Left kidney (tissue), 2 donors: ENCODE measurements around the gene ZNF75A. TPM values are rescaled to one million over a fixed set of nuclear protein-coding genes. Genes with fewer than 3 reads are reported as not detected.
A peak's percentile ranks its signal among the peaks of the same experiment; 100 is the strongest.

Experiments used
- DNase-seq: peaks from one replicate; pipeline ENCODE4 v3.0.0-alpha.2; 2013
- polyA plus RNA-seq: library from polyadenylated mRNA; unstranded; fragments of 120-200 nt; gene quantifications from one replicate; pipeline ENCODE4 v1.2.1, GENCODE V29; 2013; ENCODE audit not compliant: insufficient read length

The ZNF75A gene
- polyA plus RNA-seq, 1 donor, result 77.0 TPM

DNA sequence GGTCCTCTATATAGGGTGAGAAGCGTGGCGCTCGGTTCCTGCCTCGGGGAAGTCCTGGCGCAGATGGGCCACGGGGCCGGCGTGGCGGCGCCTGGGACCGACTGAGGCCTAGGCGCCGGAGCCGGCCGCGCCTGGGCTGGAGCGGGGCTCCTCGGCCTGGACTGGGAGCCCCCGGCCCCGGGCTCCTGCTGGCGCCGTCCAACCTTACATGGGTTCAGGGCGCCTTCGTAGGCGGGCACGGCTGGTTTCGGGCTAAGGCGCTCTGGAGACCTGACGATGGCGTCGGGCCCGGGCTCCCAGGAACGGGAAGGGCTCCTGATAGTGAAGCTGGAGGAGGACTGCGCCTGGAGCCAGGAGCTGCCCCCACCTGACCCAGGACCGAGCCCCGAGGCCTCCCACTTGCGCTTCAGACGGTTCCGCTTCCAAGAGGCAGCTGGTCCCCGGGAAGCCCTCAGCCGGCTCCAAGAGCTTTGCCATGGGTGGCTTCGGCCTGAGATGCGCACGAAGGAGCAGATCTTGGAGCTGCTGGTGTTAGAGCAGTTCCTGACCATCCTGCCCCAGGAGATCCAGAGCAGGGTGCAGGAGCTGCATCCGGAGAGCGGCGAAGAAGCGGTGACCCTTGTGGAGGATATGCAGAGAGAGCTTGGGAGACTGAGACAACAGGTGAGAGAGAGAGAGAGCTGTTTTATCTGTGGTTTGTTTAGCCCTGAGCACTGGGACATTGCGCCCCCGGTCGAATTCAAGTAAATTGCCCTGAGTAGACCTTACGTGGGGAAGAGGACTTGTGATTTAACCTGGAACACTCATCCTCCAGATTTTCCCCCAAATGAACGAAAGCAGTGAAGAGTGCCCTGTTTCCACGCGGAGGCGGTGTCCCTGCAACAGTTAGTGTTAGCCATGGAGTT lies 21.5 kb upstream of the ZNF75A start:
- DNase-seq, result no peak

DNA sequence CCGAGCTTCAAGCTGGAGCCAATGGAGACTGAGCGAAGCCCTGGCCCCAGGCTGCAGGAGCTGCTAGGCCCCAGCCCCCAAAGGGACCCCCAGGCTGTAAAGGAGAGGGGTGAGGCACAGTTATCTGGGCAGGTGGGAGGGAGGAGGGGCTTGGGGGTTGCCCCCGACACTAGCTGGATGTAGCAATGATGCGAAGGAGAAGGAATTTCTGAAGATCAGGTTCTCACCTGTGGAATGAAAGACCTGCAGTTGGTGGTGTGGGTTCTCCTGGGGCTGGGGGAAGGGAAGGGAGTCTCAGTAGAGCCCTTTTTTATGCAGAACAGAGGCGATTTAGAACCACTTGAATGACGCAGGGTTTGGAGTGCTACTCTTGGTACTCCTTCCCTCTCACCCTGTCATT lies 20.2 kb upstream of the ZNF75A start:
- no peak for DNase-seq

DNA sequence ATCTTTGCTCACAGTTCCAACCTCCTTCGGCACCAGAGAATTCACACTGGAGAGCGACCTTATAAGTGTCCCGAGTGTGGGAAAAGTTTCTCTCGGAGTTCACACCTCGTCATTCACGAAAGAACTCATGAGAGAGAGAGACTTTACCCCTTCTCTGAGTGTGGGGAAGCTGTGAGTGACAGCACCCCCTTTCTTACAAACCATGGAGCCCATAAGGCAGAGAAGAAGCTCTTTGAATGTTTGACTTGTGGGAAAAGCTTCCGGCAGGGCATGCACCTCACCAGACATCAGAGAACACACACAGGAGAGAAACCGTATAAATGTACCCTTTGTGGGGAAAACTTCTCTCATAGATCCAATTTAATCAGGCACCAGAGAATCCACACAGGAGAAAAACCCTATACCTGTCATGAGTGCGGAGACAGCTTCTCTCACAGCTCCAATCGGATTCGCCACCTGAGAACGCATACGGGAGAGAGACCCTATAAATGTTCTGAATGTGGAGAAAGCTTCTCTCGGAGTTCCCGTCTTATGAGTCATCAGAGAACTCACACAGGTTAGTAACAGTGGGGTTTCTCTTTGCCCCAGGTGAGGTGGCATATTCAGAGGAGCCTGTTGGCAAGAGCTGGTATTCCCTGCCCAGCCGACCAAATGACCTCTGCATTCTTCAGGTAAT lies 15.2 kb upstream of the ZNF75A start:
- DNase-seq, result no peak

DNA sequence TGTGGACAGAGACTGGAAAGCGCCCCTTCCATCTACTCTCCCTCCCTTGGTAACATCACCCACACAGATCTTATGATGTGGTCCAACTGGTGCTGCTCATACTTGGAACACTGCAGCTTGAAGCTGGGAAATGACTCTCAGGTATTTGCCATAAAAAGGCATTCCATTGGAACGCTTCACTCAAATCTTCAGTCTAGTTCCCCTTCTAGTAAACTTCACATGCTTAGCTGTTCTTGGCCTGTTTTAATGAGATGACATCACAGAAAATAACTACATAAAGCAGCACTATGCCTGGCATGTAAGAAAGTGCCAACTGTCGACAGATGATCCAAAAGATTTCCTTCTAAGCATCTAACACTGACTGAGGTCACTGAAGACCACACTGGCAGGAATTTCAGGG lies 12.7 kb upstream of the ZNF75A start:
- no peak for DNase-seq

DNA sequence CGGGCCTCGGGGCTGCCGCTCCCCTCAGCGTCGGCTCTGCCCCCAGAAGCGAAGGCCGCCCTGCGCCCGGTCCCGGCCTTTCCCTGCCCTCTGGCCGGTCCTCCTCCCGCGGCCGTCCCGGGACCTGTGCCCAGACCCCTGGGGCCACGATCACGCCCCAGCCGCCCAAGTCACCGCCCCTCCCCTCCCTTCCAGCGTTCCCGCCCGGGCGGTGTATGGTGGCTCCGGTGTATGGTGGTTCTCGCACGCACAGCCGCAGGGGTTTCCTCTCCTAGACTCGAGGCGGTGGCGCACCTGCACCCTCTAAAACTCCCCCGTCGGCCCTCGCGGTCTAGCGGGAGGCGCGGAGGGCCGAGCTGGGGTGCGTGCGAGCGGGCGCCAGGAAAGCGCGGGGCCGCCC lies 10.1 kb upstream of the ZNF75A start:
- no peak for DNase-seq

DNA sequence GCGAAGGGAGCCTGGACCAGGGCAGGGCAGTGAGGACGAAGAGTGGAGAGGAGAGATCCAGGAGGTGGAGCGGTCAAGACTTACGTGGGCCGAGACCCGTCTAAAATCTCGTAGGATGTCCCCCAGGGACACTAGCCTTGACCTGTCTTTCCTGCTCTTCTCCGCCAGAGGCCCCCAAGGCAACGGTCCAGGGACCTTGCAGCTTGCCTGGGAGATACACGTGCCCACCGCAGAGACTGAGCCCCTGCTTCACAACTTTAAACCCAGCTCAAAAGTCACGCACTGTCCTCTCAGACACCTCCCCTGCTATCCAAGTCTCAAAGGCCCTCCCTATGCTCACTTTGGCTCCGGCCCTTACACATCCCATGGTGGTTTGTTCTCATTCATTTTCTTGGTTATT lies 9.5 kb upstream of the ZNF75A start:
- DNase-seq, result no peak

DNA sequence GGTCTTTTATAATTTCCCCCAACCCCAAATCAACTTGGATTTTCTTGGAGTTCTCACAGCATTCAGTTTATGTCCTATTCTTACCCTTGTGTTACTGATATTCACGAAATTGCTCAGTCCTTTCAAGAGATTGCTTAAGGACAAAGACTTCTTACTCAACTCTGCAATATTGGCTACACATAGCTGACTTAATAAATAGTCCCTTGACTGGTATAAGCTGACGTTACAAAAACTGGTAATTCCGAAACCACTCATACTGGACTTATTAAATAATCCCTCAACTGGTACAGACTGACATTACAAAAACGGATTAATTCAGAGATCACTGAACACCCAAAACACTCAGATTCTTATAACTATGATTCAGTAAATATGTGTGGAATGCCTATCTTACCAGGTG lies 927 bp upstream of the ZNF75A start:
- DNase-seq, result no peak

DNA sequence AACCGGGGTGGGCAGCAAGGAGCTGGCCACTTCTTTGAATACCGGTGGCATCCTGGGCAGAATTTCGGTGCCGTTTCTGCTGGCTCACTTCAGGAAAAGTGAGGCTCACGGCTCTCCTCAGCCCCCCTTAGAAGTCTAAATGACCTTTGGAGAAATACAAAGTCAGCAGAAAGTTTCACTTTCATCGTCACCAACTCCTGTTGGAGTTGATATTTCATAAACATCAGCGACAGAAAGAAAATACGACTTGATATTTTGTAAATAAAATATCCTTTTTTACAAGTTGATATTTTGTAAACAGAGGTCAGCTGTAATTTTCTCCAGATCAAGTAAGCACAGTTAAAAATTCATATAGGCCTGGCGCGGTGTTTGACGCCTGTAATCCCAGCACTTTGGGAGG lies 781 bp downstream of the ZNF75A start:
- no peak for DNase-seq

DNA sequence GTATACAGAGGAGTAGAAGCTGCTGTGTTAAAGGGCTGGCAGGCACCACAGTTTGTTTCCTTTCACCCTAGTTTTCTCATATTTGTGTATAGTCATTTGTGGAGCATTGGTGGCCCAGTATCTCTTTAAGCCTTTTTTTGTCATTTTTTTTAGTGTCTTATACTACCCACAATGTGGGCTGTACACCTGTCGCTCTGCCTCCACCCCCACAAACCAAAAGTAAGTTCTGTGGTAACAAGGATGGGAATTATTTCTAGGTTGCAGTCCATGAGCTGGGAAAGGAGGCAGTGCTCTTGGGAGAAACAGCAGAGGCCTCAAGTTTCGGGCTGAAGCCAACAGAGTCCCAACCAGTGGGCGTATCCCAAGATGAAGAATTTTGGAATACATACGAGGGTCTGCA lies 6.2 kb downstream of the ZNF75A start:
- DNase-seq, result no peak

DNA sequence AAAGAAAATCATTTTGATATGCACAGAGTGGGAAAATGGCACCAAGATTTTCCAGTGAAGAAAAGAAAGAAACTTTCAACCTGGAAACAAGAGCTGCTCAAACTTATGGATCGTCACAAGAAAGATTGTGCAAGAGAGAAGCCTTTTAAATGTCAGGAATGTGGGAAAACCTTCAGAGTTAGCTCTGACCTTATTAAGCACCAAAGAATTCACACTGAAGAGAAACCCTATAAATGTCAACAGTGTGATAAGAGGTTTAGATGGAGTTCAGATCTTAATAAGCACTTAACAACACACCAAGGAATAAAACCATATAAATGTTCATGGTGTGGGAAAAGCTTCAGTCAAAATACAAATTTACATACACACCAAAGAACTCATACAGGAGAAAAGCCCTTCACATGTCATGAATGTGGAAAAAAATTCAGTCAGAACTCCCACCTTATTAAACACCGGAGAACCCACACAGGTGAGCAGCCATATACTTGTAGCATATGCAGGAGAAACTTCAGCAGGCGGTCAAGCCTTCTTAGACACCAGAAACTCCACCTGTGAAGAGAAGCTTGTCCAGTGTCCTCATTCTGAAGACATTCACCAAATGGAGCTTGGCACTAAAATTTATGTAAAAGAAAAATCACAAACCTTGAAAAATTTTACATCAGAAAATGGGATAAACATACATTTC lies 12.2 kb downstream of the ZNF75A start:
- DNase-seq, result no peak

DNA sequence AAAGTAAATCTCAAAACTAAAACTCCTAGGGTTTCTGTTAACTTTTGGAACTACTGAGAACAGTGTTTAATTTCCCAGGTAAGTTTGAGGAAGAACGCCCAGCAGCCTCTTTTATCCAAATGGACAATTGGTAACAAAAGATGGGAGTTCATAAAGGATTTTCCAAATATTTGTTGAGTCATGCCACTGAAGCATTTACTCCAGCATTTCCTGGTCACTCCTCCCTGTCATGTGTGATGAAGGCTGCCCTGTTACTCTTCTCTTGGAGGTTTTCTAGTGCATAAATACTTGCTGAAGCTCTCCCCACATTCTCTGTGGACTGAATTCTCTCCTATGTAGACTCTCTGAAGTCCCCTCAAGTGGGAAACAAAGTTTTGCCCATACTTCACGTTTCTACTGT lies 16.5 kb downstream of the ZNF75A start:
- no peak for DNase-seq

DNA sequence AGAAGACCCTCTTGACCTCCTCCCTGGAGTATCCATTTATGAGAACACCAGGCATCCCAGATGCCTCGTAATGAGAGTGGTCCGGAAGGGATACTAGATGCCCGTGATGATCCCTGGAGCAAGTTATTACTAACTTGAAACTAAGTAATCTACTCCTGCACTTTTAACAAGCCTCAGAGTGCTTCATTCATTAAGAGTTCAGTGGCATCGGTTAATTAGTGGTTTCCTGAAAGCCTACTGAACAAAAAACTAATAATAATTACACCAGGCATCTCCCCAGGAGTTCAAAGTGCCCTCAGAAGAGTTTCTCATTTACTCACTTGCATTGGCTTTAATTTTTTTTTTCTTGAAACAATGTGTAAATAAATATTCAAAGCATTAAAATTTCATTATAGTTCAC lies 22.2 kb downstream of the ZNF75A start:
- DNase-seq, result no peak

DNA sequence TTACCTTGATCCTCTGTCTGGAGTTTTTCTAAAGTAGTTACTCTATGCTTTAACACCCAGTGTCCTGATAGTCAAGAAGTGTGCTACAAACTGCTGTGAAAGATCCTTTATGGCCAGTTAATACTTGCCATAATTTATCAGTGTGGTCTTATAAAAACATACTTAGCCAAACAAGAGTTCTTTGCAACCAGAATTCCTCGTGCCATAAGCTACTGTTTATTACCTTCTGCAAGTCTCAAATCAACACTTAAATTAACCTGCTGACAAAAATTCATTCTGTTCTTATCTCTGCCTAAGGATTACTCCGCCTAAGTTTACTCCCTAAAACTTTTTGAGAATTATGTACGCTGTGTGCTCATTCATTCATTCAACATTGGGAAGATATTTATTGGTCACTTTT lies 22.8 kb downstream of the ZNF75A start:
- DNase-seq, result no peak

DNA sequence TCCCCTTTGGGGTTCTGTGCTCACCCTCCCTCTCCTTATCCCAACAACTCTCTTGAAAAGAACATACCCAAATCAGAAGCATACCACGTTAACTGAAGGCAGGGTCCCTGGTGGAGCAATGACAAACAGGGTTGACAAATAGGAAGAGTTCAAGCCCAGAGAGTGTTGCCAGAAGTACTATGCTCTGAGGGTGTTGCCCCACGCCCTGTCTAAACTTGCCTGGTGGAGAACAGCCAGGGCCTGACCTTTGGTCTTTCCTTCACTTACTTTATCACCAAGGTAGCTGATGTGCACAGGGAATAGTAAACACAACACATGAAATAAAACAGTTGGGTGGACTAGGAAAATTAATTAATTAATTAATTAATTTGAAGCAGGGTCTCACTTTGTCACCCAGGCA lies 23.3 kb downstream of the ZNF75A start:
- no peak for DNase-seq

DNA sequence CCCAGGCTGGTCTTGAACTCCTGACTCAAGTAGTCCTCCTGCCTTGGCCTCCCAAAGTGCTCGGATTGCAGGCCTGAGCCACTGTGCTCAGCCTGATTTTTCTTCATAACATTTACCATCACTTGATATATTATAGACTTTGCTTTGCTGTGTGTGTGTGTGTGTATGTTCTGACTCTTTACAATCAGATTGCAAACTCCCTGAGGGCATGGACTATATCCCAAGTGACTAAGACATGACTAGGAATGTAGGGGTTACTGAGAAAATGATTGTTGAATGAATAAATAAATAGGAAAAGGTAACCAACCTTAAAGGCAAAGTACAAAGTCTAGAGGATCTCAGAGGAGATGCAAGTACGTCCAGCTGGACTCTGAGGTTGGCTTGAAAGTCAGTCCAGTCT lies 40.7 kb downstream of the ZNF75A start:
- DNase-seq, result no peak

DNA sequence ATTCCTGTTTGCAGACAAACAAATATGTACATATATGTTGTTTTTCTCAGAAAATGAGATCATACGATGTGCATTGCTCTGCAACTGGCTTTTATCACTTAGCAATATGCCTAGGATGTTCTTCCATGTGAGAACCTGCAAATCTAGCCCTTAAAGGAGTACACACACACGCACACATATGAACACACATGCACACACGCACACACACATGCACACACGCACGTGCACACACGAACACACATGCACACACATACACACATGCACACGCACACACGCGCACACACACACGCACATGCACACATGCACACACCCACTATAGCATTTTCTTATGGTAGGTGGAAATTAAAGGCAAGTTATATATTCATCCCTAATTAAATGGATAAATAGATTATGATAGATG lies 42.3 kb downstream of the ZNF75A start:
- DNase-seq, result no peak

DNA sequence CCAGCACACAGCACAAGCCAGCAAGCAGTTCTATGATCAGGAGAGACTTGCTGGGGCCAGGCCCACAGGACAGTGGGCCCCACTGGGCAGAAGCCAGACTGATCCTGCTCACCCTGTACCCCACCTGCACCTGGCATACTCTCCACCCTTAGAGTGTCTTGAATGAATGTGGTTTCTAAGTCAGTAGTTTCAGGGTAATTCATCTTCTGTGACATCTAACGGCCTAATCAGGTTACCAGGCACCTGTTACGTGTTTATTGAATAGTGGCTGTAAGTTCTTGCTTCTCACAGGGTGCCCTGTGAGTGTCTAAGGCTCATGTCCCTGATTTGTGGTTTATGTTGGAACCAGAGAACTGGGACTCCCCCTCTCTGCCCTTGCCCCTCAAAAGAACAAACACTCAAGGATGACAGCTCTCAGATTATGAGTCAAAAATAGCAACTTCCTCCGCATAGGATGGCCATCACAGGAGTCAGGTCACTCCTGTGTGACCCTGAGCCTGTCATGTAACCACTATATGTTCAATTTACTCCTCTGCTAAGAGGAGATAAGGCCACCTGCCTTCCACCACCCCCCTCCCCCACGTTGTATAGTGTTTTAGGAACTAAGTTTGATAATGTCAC lies 43.4 kb downstream of the ZNF75A start:
- peak; percentile 2 for DNase-seq

DNA sequence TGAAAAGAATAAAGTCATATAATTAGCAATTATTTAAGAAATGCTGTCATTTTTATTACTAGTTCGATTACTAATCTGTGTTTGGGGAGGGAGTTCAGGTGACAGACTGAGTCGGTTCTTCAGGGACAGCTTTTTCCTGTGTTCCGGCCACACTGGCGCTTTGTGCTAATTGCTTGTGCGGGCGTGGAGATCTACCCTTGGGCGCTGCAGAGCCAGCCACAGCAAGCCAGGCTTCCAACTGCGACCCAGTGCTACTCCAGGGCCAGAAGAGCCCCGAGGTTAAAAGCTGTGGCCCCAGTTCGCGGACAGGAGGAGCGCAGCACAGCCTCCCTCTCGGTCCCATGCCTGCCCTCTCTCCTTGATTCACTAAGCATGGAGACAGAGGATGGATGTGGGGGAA lies 43.9 kb downstream of the ZNF75A start:
- no peak for DNase-seq

DNA sequence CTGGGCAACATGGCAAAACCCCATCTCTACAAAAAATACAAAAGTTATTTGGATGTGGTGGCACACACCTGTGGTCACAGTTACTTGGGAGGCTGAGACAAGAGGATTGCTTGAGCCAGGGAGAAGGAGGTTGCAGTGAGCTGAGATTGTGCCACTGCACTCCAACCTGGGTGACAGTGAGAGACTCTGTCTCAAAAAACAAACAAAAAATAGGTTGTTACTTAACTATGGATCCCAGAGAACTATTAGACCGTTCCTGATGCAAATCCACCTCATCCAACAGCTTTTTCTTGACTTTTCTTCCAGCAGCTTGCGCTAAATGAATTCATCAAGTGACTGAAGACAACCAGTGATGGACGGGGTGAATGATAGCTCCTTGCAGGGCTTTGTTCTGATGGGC lies 50.3 kb downstream of the ZNF75A start, which contains the start of gene OR2C1:
TSS of gene OR2C1 (plus strand) at position 301 of the 400 bp plus-strand sequence. CDS start at position 353, 52 bp downstream.
- DNase-seq, result no peak

DNA sequence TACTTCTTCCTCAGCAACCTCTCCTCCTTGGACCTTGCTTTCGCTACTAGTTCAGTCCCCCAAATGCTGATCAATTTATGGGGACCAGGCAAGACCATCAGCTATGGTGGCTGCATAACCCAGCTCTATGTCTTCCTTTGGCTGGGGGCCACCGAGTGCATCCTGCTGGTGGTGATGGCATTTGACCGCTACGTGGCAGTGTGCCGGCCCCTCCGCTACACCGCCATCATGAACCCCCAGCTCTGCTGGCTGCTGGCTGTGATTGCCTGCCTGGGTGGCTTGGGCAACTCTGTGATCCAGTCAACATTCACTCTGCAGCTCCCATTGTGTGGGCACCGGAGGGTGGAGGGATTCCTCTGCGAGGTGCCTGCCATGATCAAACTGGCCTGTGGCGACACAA lies 50.8 kb downstream of the ZNF75A start:
- no peak for DNase-seq

DNA sequence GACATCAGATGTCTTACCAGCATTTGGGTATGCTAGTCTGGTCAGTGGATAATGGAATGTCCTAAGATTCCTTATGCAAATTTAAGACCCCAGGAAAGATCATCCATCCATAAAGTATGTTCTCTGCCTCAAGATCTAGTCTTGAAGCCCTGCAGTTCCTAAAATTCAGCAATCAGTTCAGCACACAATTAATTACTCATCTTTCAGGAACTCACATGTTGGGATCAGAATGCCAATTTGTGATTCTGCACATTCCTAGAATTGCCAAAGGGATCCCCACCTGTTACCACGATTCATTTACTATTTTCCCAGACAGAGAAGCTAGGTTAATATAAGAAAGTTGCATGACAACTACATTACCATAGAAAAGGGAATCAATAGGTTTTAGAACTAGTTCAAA lies 53.6 kb downstream of the ZNF75A start:
- DNase-seq, result no peak

DNA sequence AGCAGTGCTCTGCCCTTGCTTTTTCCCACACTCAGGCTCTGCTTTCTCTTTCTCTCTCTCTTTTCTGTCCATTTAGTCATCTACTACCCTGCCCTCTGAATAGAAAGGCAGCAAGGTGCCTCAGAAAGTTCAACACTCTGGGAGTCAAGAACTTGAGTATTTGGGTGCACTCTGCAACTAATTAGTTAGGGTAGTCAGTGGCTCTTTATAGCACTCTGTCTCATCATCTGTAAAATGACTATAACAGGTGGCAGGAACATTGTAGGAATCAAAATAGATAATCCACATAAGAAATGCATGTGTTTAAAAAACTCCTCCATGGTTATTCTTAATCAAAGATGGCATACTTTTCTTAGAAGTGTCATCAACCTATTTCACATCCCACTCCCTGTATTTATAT lies 57.6 kb downstream of the ZNF75A start:
- no peak for DNase-seq

DNA sequence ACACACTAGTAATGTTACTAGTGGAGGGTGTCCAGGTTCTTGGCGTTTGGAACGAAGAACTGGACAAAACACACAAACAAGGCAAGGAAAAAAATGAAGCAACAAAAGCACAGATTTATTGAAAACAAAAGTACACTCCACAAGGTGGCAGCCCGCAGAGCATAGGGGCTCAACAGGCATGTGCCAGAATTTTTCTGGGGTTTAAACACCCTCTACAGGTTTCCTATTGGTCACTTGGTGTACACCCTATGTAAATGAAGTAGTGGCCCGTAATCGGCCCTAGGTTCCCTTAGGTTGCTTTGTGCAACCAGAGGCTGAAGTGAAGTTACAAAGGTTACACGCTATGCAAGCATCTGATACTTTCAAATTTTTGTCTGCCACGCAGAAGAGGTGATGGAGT lies 58.5 kb downstream of the ZNF75A start:
- DNase-seq, result no peak
